ENCODE results near the gene KLHDC4. TPM values are rescaled to one million over a fixed set of nuclear protein-coding genes. Genes with fewer than 3 reads are reported as not detected.
A peak's percentile ranks its signal among the peaks of the same experiment; 100 is the strongest.

The KLHDC4 gene
- total RNA-seq, 1 experiment from 2014 or later, result 76.2 TPM

DNA sequence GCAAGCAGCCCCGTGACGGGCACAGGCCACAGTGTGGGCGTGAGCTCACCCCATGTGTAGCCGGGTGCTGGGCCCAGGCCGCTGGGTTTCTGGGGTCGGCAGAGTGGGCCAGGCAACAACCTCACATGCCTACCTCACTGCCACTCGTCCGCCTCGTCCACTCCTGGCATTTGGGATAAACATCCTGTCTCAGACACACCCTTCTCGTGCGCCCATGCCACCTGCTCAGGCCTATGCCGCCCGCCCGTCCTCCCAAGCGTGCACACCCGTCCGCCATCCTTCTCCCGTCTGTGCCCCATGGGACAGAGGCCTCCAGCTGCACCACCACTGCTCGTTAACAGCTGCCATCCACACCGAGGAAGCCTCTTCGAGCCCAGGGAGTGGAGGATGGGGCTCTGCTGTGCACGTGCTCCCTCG is 64.3 kb downstream of the KLHDC4 start:
- Histone ChIP-seq H3K14ac (ENCODE audit: insufficient read depth, low read length) (no peak overlapping the region; the same call in 1 of the 2 replicates), H2BK12ac (ENCODE audit: insufficient read length, low read depth, low read length) (no peak overlapping the region), H2BK15ac (ENCODE audit: low read depth, low read length) (no peak overlapping the region), H3K27ac (ENCODE audit: insufficient read length, low read depth, low read length) (no peak overlapping the region), H3K9me3 (ENCODE audit: control insufficient read depth, low read depth, low read length) (no peaks in the 10 kb centered on the region), H3K9ac (ENCODE audit: extremely low read depth, insufficient read length, low read length) (no peak overlapping the region), H4K20me1 (ENCODE audit: control insufficient read depth, insufficient read depth, insufficient read length) (no peaks in the 10 kb centered on the region), H3K79me2 (ENCODE audit: insufficient read depth, low read length) (no peaks in the 10 kb centered on the region), H3K23me2 (ENCODE audit: insufficient read length, low read depth, low read length, poor library complexity, severe bottlenecking) (no peaks in the 10 kb centered on the region), H2BK5ac (ENCODE audit: insufficient read length, low read length) (no peak overlapping the region), H3K79me1 (ENCODE audit: insufficient read depth, low read depth, low read length, poor library complexity, severe bottlenecking) (no peaks in the 10 kb centered on the region), H3K27me3 (ENCODE audit: insufficient read depth, low read length) (no peaks in the 10 kb centered on the region), H3K4me1 (ENCODE audit: insufficient read depth, low read length) (no peaks in the 10 kb centered on the region), H4K91ac (ENCODE audit: insufficient read length, low read depth, low read length) (no peak overlapping the region), H2BK20ac (ENCODE audit: low read depth, low read length, poor library complexity, severe bottlenecking) (no peak overlapping the region), H2BK120ac (ENCODE audit: low read depth, low read length, poor library complexity, severe bottlenecking) (no peak overlapping the region), H3K18ac (ENCODE audit: insufficient read length, low read depth, low read length) (no peak overlapping the region), H4K5ac (ENCODE audit: insufficient read length, low read depth, low read length) (no peak overlapping the region), H3K4ac (ENCODE audit: low read depth, low read length) (no peak overlapping the region), H3K4me2 (ENCODE audit: insufficient read depth, insufficient read length, low read length) (no peak overlapping the region), H3K23ac (ENCODE audit: insufficient read length, low read depth, low read length) (no peak overlapping the region), H2AK5ac (ENCODE audit: insufficient read length, low read length) (no peak overlapping the region), H4K8ac (replicated peaks; ENCODE audit: insufficient read length, low read depth, low read length) (no peak overlapping the region), H3T11ph (ENCODE audit: low read length) (no peak overlapping the region), H3K56ac (ENCODE audit: insufficient read length, low read depth, low read length) (no peak overlapping the region), H2AFZ (ENCODE audit: low read length) (no peak overlapping the region)
- Mint-ChIP-seq H3K36me3 (ENCODE audit: insufficient read depth in 1 of 3, low read depth in 3 of 3) (peaks cover 6 to 64% (median 55%) of the 10 kb centered on the region in 3 experiments; a peak in 6 of 7 replicates), H3K9me3 (no peaks in the 10 kb centered on the region), H3K27ac (peak overlapping the region in 1 of 3 experiments; percentile 20; a peak in 1 of 7 replicates), H3K4me3 (no peak overlapping the region; a peak in 1 of 5 replicates), H3K27me3 (ENCODE audit: low read depth) (no peaks in the 10 kb centered on the region), H3K4me1 (peaks cover 3 to 15% of the 10 kb centered on the region in 2 experiments)
- no peak for DNase-seq
- WGBS (ENCODE audit: extremely low coverage, insufficient read length, low lambda C conversion rate), result no CpG with 5 or more reads among the region's 23 CpGs
- TF ChIP-seq, protein P1, sequence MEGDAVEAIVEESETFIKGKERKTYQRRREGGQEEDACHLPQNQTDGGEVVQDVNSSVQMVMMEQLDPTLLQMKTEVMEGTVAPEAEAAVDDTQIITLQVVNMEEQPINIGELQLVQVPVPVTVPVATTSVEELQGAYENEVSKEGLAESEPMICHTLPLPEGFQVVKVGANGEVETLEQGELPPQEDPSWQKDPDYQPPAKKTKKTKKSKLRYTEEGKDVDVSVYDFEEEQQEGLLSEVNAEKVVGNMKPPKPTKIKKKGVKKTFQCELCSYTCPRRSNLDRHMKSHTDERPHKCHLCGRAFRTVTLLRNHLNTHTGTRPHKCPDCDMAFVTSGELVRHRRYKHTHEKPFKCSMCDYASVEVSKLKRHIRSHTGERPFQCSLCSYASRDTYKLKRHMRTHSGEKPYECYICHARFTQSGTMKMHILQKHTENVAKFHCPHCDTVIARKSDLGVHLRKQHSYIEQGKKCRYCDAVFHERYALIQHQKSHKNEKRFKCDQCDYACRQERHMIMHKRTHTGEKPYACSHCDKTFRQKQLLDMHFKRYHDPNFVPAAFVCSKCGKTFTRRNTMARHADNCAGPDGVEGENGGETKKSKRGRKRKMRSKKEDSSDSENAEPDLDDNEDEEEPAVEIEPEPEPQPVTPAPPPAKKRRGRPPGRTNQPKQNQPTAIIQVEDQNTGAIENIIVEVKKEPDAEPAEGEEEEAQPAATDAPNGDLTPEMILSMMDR (conservative IDR thresholded peaks at IDR 0.05), result no peak

All from H9 (cell line).